ENCODE data around the gene FOXK1.

Gene FOXK1

GRCh38 chr7:4744391-4745264 lies 62.5 kb downstream of the FOXK1 start:
- no CpG with 5 or more reads among the region's 31 CpGs for WGBS (ENCODE audit: extremely low coverage, insufficient coverage, low lambda C conversion rate)
- H3K36me3 ChIP-seq (ENCODE audit: control insufficient read depth, insufficient read depth, low read length), result no peaks in the 10 kb centered on the region

DNA sequence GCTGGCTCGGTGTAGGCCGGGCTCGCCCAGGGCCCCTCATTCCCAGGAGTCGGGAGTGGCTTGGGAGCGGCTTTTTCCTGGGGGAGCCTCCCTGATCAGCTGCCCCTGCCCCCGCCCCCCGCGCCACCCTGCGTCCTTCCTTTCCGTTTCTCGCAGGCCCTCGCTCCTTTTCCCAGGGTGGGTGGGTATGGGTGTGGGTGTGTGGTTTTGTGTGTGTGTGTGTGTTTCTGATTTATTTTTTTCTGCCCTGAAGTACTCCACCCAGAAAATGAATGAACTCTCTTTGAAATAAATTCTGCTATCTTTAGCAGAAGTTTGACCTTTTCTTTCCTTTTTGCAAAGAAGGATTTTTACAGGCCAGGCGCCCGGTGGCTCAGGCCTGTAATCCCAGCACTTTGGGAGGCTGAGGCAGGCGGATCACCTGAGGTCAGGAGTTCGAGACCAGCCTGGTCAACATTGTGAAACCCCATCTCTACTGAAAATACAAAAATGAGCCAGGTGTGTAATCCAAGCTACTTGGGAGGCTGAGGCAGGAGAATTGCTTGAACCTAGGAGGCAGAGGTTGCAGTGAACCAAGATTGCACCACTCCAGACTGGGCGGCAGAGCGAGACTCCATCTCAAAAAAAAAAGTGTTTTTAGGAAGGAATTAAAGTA lies 63.3 kb downstream of the FOXK1 start:
- Histone ChIP-seq H3K18ac (ENCODE audit: low read length) (peak overlapping the region; percentile 82), H3K4ac (ENCODE audit: low read depth, low read length) (no peak overlapping the region), H3K4me3 (ENCODE audit: low read length) (no peak overlapping the region), H3K23ac (ENCODE audit: low read length) (no peak overlapping the region), H3K56ac (ENCODE audit: low read length) (peak overlapping the region; percentile 60), H3K9ac (ENCODE audit: low read length) (peak overlapping the region; percentile 44), H3K27me3 (ENCODE audit: insufficient read depth, low read length, poor library complexity) (no peaks in the 10 kb centered on the region), H3K79me1 (ENCODE audit: low read length) (no peaks in the 10 kb centered on the region), H2BK15ac (replicated peaks; ENCODE audit: low read depth) (no peak overlapping the region), H3K4me2 (ENCODE audit: low read length) (no peak overlapping the region), H2AK5ac (ENCODE audit: low read length) (no peak overlapping the region), H4K8ac (ENCODE audit: low read depth, low read length) (no peak overlapping the region), H2BK5ac (ENCODE audit: low read length) (no peak overlapping the region), H3K27ac (ENCODE audit: low read depth, low read length) (peak overlapping the region; percentile 17), H2BK120ac (ENCODE audit: low read depth, low read length) (no peak overlapping the region), H3K79me2 (ENCODE audit: control insufficient read depth, insufficient read depth, low read length) (no peaks in the 10 kb centered on the region), H3K4me1 (ENCODE audit: control insufficient read depth, low read depth, low read length) (peaks cover 2% of the 10 kb centered on the region), H3K36me3 (ENCODE audit: control insufficient read depth, insufficient read depth, low read length) (no peaks in the 10 kb centered on the region), H4K5ac (ENCODE audit: low read length) (no peak overlapping the region)
- no CpG with 5 or more reads among the region's 18 CpGs for WGBS (ENCODE audit: extremely low coverage, insufficient coverage, low lambda C conversion rate)
- DNase-seq, result no peak

More at GRCh38 chr7:4744391-4745264, 62.5 kb downstream of the FOXK1 start:
- Histone ChIP-seq H3K23ac (ENCODE audit: low read length) (no peak overlapping the region), H3K27ac (ENCODE audit: low read depth, low read length) (peak overlapping the region; percentile 83), H2BK15ac (replicated peaks; ENCODE audit: low read depth) (no peak overlapping the region), H2BK5ac (ENCODE audit: low read length) (no peak overlapping the region), H2AK5ac (ENCODE audit: low read length) (no peak overlapping the region), H4K5ac (ENCODE audit: low read length) (no peak overlapping the region), H2BK120ac (ENCODE audit: low read depth, low read length) (no peak overlapping the region), H3K79me1 (ENCODE audit: low read length) (no peaks in the 10 kb centered on the region), H4K8ac (ENCODE audit: low read depth, low read length) (no peak overlapping the region), H3K4ac (ENCODE audit: low read depth, low read length) (no peak overlapping the region), H3K4me3 (ENCODE audit: low read length) (no peak overlapping the region), H3K18ac (ENCODE audit: low read length) (no peak overlapping the region), H3K27me3 (ENCODE audit: insufficient read depth, low read length, poor library complexity) (no peaks in the 10 kb centered on the region), H3K56ac (ENCODE audit: low read length) (peak overlapping the region; percentile 76), H3K9ac (ENCODE audit: low read length) (peak overlapping the region; percentile 48), H3K4me1 (ENCODE audit: control insufficient read depth, low read depth, low read length) (peaks cover 2% of the 10 kb centered on the region), H3K4me2 (ENCODE audit: low read length) (peak overlapping the region; percentile 3), H3K79me2 (ENCODE audit: control insufficient read depth, insufficient read depth, low read length) (no peaks in the 10 kb centered on the region)
- DNase-seq, result peak; percentile 98

DNA sequence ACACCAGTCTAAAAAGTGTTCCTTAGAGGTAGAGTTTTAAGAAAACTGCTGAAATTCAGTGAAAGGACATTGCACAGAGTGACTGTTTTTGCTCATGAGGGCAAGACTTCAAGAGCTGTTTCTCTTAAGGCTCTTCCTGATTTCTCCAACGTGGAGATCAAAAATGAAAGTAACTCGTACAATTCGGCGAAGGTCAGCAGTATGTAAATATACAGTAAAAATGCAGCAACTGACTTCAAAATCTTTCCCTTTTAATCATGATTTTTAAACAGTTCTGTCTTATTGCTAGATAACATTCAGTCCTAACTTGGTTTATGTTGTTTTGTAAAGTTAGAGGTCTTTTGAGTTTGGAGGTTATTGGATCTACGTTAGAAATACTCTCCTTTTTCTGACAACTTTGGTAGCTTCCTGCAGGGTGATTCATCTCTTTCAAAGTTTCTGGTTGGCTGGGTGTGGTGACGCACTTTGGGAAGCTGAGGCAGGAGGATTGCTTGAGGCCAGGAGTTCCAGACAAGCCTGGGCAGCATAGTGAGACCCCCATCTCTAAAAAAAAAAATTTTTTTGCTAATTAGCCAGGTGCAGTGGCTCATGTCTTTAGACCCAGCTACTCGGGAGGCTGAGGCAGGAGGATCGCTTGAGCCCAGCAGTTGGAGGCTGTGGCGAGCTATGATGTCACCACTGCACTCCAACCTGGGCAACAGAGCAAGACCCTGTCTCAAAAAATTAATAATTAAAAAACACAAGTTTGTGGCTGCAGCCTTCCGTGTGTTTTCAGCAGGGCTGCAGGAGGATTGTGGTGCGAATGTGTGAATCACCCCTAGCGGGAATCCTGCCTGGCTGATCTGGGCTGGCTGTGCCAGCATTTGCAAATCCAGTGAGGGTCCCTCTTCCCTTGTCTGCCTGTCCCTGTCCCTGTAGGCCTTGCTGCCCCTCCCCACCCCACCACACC lies 64.2 kb downstream of the FOXK1 start:
- WGBS (ENCODE audit: extremely low coverage, insufficient coverage, low lambda C conversion rate), result no CpG with 5 or more reads among the region's 12 CpGs
- Histone ChIP-seq H2BK5ac (ENCODE audit: low read length) (no peak overlapping the region), H3K79me1 (ENCODE audit: low read length) (no peaks in the 10 kb centered on the region), H3K4me3 (ENCODE audit: low read length) (no peak overlapping the region), H3K79me2 (ENCODE audit: control insufficient read depth, insufficient read depth, low read length) (no peaks in the 10 kb centered on the region), H3K4ac (ENCODE audit: low read depth, low read length) (no peak overlapping the region), H2BK15ac (replicated peaks; ENCODE audit: low read depth) (no peak overlapping the region), H3K4me2 (ENCODE audit: low read length) (no peak overlapping the region), H4K8ac (ENCODE audit: low read depth, low read length) (no peak overlapping the region), H4K5ac (ENCODE audit: low read length) (no peak overlapping the region), H3K23ac (ENCODE audit: low read length) (no peak overlapping the region), H3K56ac (ENCODE audit: low read length) (peak overlapping the region; percentile 60), H2AK5ac (ENCODE audit: low read length) (no peak overlapping the region), H3K36me3 (ENCODE audit: control insufficient read depth, insufficient read depth, low read length) (no peaks in the 10 kb centered on the region), H3K9ac (ENCODE audit: low read length) (no peak overlapping the region), H3K27ac (ENCODE audit: low read depth, low read length) (no peak overlapping the region), H2BK120ac (ENCODE audit: low read depth, low read length) (no peak overlapping the region), H3K27me3 (ENCODE audit: insufficient read depth, low read length, poor library complexity) (no peaks in the 10 kb centered on the region), H3K18ac (ENCODE audit: low read length) (no peak overlapping the region), H3K4me1 (ENCODE audit: control insufficient read depth, low read depth, low read length) (peaks cover 2% of the 10 kb centered on the region)
- peak; percentile 15 for DNase-seq

DNA sequence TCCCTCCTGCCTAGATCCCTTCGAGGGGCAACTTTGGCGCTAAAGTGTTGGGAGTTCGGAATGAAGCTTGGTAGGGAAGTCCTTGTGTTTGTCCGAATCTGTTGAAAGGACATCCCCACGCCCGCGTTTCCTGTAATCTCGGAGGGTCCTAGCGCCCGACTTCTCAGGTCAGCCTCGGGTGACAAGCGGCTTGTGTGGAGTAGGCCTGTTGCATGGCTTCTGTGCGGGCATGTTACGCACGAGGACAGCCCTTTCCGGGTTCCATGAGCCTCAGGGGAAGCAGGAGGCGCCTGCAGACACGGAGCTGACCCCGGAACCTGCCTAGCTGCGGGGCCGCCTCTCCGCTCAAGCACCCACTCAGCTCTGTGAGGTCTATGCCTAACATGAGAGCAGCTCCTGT lies 64.9 kb downstream of the FOXK1 start:
- no peak overlapping the region for H3K27ac ChIP-seq (ENCODE audit: low read depth, low read length)

GRCh38 chr7:4747746-4748145 lies 65.7 kb downstream of the FOXK1 start:
- no CpG with 5 or more reads among the region's 11 CpGs for WGBS (ENCODE audit: extremely low coverage, insufficient coverage, low lambda C conversion rate)
- H2BK5ac ChIP-seq (ENCODE audit: low read length), result no peak overlapping the region
- peaks cover 2% of the 10 kb centered on the region for H3K4me1 ChIP-seq (ENCODE audit: control insufficient read depth, low read depth, low read length)
- H4K8ac ChIP-seq (ENCODE audit: low read depth, low read length), result no peak overlapping the region
- no peak overlapping the region for H4K5ac ChIP-seq (ENCODE audit: low read length)
- no peak overlapping the region for H2AK5ac ChIP-seq (ENCODE audit: low read length)
- H3K4ac ChIP-seq (ENCODE audit: low read depth, low read length), result no peak overlapping the region
- H3K27me3 ChIP-seq (ENCODE audit: insufficient read depth, low read length, poor library complexity), result no peaks in the 10 kb centered on the region
- H2BK120ac ChIP-seq (ENCODE audit: low read depth, low read length), result no peak overlapping the region
- no peak for DNase-seq
- no peaks in the 10 kb centered on the region for H3K79me2 ChIP-seq (ENCODE audit: control insufficient read depth, insufficient read depth, low read length)
- H3K4me3 ChIP-seq (ENCODE audit: low read length), result no peak overlapping the region
- no peak overlapping the region for H3K9ac ChIP-seq (ENCODE audit: low read length)
- no peak overlapping the region for H3K56ac ChIP-seq (ENCODE audit: low read length)
- no peak overlapping the region for H3K23ac ChIP-seq (ENCODE audit: low read length)
- no peaks in the 10 kb centered on the region for H3K36me3 ChIP-seq (ENCODE audit: control insufficient read depth, insufficient read depth, low read length)
- H3K4me2 ChIP-seq (ENCODE audit: low read length), result no peak overlapping the region
- H2BK15ac ChIP-seq (replicated peaks; ENCODE audit: low read depth), result no peak overlapping the region
- no peaks in the 10 kb centered on the region for H3K79me1 ChIP-seq (ENCODE audit: low read length)
- no peak overlapping the region for H3K27ac ChIP-seq (ENCODE audit: low read depth, low read length)
- no peak overlapping the region for H3K18ac ChIP-seq (ENCODE audit: low read length)

More for the DNA sequence above, 64.9 kb downstream of the FOXK1 start:
- H3K9ac ChIP-seq (ENCODE audit: low read length), result no peak overlapping the region
- H3K36me3 ChIP-seq (ENCODE audit: control insufficient read depth, insufficient read depth, low read length), result no peaks in the 10 kb centered on the region
- no peak overlapping the region for H2AK5ac ChIP-seq (ENCODE audit: low read length)
- H4K5ac ChIP-seq (ENCODE audit: low read length), result no peak overlapping the region
- WGBS (ENCODE audit: extremely low coverage, insufficient coverage, low lambda C conversion rate), result no CpG with 5 or more reads among the region's 22 CpGs
- no peak overlapping the region for H4K8ac ChIP-seq (ENCODE audit: low read depth, low read length)
- H3K18ac ChIP-seq (ENCODE audit: low read length), result no peak overlapping the region
- H3K4ac ChIP-seq (ENCODE audit: low read depth, low read length), result no peak overlapping the region
- no peak overlapping the region for H2BK5ac ChIP-seq (ENCODE audit: low read length)
- H2BK15ac ChIP-seq (replicated peaks; ENCODE audit: low read depth), result no peak overlapping the region
- no peaks in the 10 kb centered on the region for H3K79me2 ChIP-seq (ENCODE audit: control insufficient read depth, insufficient read depth, low read length)
- H3K4me1 ChIP-seq (ENCODE audit: control insufficient read depth, low read depth, low read length), result peaks cover 2% of the 10 kb centered on the region
- H3K23ac ChIP-seq (ENCODE audit: low read length), result no peak overlapping the region
- DNase-seq, result no peak
- H3K79me1 ChIP-seq (ENCODE audit: low read length), result no peaks in the 10 kb centered on the region
- H3K56ac ChIP-seq (ENCODE audit: low read length), result no peak overlapping the region
- H3K4me3 ChIP-seq (ENCODE audit: low read length), result no peak overlapping the region
- no peak overlapping the region for H3K4me2 ChIP-seq (ENCODE audit: low read length)
- H3K27me3 ChIP-seq (ENCODE audit: insufficient read depth, low read length, poor library complexity), result no peaks in the 10 kb centered on the region
- no peak overlapping the region for H2BK120ac ChIP-seq (ENCODE audit: low read depth, low read length)

All from mesendoderm (in vitro differentiated cells).